CD14-positive monocyte (primary cell): ENCODE data around the gene SUSD4. TPM values are rescaled to one million over a fixed set of nuclear protein-coding genes. Genes with fewer than 3 reads are reported as not detected.

Experiments
- DNase-seq, 3 donors: peaks; one replicate each; pipeline ENCODE4 v3.0.0-alpha.2; 2011 to 2022
- H2AFZ ChIP-seq: 2 replicates; pipeline ENCODE4 v1.6.0; 2012; ENCODE audit warnings: mild to moderate bottlenecking, low read depth, low read length, inconsistent platforms; ENCODE audit not compliant: insufficient read depth, poor library complexity, severe bottlenecking
- H3K27ac ChIP-seq, 2 donors: 1 replicate in 1 of 2; 2 replicates in 1 of 2; pipeline ENCODE4 v1.5.1; 2012 to 2013; ENCODE audit warnings: low read length in 2 of 2, control low read depth in 1 of 2, inconsistent platforms in 1 of 2, low read depth in 1 of 2, mild to moderate bottlenecking in 1 of 2
- H3K27me3 ChIP-seq, 2 donors: one replicate each; pipeline versions ENCODE4 v1.6.0 to v1.6.1; 2011 to 2013; ENCODE audit warnings: low read length in 2 of 2; ENCODE audit not compliant: control insufficient read depth in 2 of 2, insufficient read depth in 2 of 2
- H3K36me3 ChIP-seq, 2 donors: replicated peaks in 1 of 2; 1 replicate in 1 of 2; 2 replicates in 1 of 2; pipeline versions ENCODE4 v1.5.1 to v1.6.1; 2012 to 2013; ENCODE audit warnings: low read length in 2 of 2, control low read depth in 1 of 2, inconsistent platforms in 1 of 2, mild to moderate bottlenecking in 1 of 2; ENCODE audit not compliant: insufficient read depth in 2 of 2, control insufficient read depth in 1 of 2
- H3K4me1 ChIP-seq, 2 donors: 1 replicate in 1 of 2; 2 replicates in 1 of 2; pipeline versions ENCODE4 v1.5.1 to v1.6.1; 2012 to 2013; ENCODE audit warnings: low read length in 2 of 2, control low read depth in 1 of 2, inconsistent platforms in 1 of 2, mild to moderate bottlenecking in 1 of 2, moderate library complexity in 1 of 2; ENCODE audit not compliant: insufficient read depth in 2 of 2, control insufficient read depth in 1 of 2
- H3K4me2 ChIP-seq: replicated peaks from 2 replicates; pipeline ENCODE3; 2012; ENCODE audit warnings: low read length, moderate library complexity, mild to moderate bottlenecking; ENCODE audit not compliant: poor library complexity, severe bottlenecking; ENCODE audit errors: extremely low read depth
- H3K4me3 ChIP-seq, 3 experiments: fragments of 200-600 bp in 1 of 3; sonication (generic) in 1 of 3; replicated peaks in 1 of 3; 1 replicate in 2 of 3; 2 replicates in 1 of 3; pipeline ENCODE4 v1.5.1; 2011 to 2013; ENCODE audit warnings: low read length in 3 of 3, mild to moderate bottlenecking in 3 of 3, control low read depth in 2 of 3, low read depth in 2 of 3, inconsistent platforms in 1 of 3, moderate library complexity in 1 of 3
- H3K79me2 ChIP-seq: 2 replicates; pipeline ENCODE4 v1.6.0; 2012; ENCODE audit warnings: mild to moderate bottlenecking, control low read depth, inconsistent platforms, low read length, moderate library complexity; ENCODE audit not compliant: insufficient read depth
- H3K9ac ChIP-seq: 2 replicates; pipeline ENCODE4 v1.6.0; 2017; ENCODE audit warnings: low read length, mild to moderate bottlenecking; ENCODE audit not compliant: insufficient read depth, poor library complexity, severe bottlenecking
- H3K9me3 ChIP-seq, 2 donors: replicated peaks in 1 of 2; 1 replicate in 1 of 2; 2 replicates in 1 of 2; pipeline versions ENCODE4 v1.5.1 to v1.6.1; 2012 to 2013; ENCODE audit warnings: low read length in 2 of 2, control low read depth in 1 of 2; ENCODE audit not compliant: control insufficient read depth in 1 of 2, insufficient read depth in 1 of 2
- H4K20me1 ChIP-seq: 2 replicates; pipeline ENCODE4 v1.6.0; 2012; ENCODE audit warnings: mild to moderate bottlenecking, low read length, control low read depth, moderate library complexity; ENCODE audit not compliant: insufficient read depth
- H3K27ac Mint-ChIP-seq, 7 donors: one replicate each; pipeline ENCODE4 v1.8.0; 2020; ENCODE audit warnings: mild to moderate bottlenecking in 7 of 7, mixed read lengths in 7 of 7, moderate library complexity in 6 of 7, inconsistent platforms in 2 of 7
- H3K27me3 Mint-ChIP-seq, 3 donors: one replicate each; pipeline ENCODE4 v1.8.0; 2021 to 2022; ENCODE audit warnings: low read depth in 3 of 3, mild to moderate bottlenecking in 3 of 3, mixed read lengths in 3 of 3, moderate library complexity in 3 of 3, inconsistent platforms in 1 of 3
- H3K36me3 Mint-ChIP-seq, 2 donors: one replicate each; pipeline ENCODE4 v1.8.0; 2020; ENCODE audit warnings: mixed read lengths in 2 of 2, inconsistent platforms in 1 of 2, mild to moderate bottlenecking in 1 of 2
- H3K4me1 Mint-ChIP-seq: one replicate; pipeline ENCODE4 v1.8.0; 2020; ENCODE audit warnings: mild to moderate bottlenecking, mixed read lengths
- H3K4me3 Mint-ChIP-seq, 2 donors: one replicate each; pipeline ENCODE4 v1.8.0; 2020; ENCODE audit warnings: mild to moderate bottlenecking in 2 of 2, mixed read lengths in 2 of 2, moderate library complexity in 1 of 2
- H3K9me3 Mint-ChIP-seq, 7 donors: one replicate each; pipeline ENCODE4 v1.8.0; 2020 to 2022; ENCODE audit warnings: mixed read lengths in 7 of 7, mild to moderate bottlenecking in 6 of 7, moderate library complexity in 6 of 7, inconsistent platforms in 2 of 7
- CTCF ChIP-seq: fragments of 200-600 bp; IDR thresholded peaks from one replicate; pipeline ENCODE4 v1.8.0; 2022; ENCODE audit warnings: antibody characterized with exemption, mild to moderate bottlenecking
- WGBS: methylation state at CpG from one replicate; pipeline ENCODE4 v1.1.5; 2013; ENCODE audit warnings: missing lambda C conversion rate; ENCODE audit not compliant: insufficient coverage; 5-methylcytosine and 5-hydroxymethylcytosine counted together
- intact Hi-C, 2 donors: fragments of 100-400 bp; cut with micrococcal nuclease; formaldehyde crosslinking; loops; one replicate each; pipeline versions ENCODE4 v1.15.0 to v1.15.1; 2023
- polyA plus RNA-seq, 3 donors: library from polyadenylated mRNA; depleted of rRNA in 1 of 3; unstranded in 2 of 3; stranded (reverse) in 1 of 3; fragments of 300-500 nt in 2 of 3; fragments of >200 nt in 1 of 3; fragmentation: Illumina TruSeq in 2 of 3; gene quantifications; 1 replicate in 2 of 3; 2 replicates in 1 of 3; pipeline ENCODE4 v1.2.3, GENCODE V29; 2012 to 2021

Gene SUSD4
- polyA plus RNA-seq, 3 donors, result 0.34 to 0.92 (median 0.50) TPM

GRCh38 chr1:223234170-223234514, 129.8 kb downstream of the SUSD4 start:
- no peak overlapping the region for H3K4me3 ChIP-seq
- no peak for DNase-seq
- intact Hi-C loops, result no loop called here
- H3K4me1 ChIP-seq, result no peaks in the 10 kb centered on the region
- no peak overlapping the region for H3K9ac ChIP-seq
- H3K36me3 Mint-ChIP-seq, result no peaks in the 10 kb centered on the region
- no peak for TF ChIP-seq CTCF
- H3K27ac ChIP-seq, result no peak overlapping the region
- H3K4me2 ChIP-seq, result no peak overlapping the region
- no peaks in the 10 kb centered on the region for H3K79me2 ChIP-seq
- no CpG with 5 or more reads among the region's 1 CpG for WGBS
- H3K36me3 ChIP-seq, result no peaks in the 10 kb centered on the region
- H3K9me3 Mint-ChIP-seq, result peaks cover 0 to 10% (median 3%) of the 10 kb centered on the region in 7 donors
- peaks cover 2 to 10% (median 4%) of the 10 kb centered on the region in 3 donors for H3K27me3 Mint-ChIP-seq
- no peaks in the 10 kb centered on the region for H4K20me1 ChIP-seq
- H3K4me3 Mint-ChIP-seq, result peak overlapping the region in 1 of 2 donors; percentile 28
- H3K27ac Mint-ChIP-seq, result no peak overlapping the region
- no peaks in the 10 kb centered on the region for H3K27me3 ChIP-seq
- H3K9me3 ChIP-seq, result no peaks in the 10 kb centered on the region
- H2AFZ ChIP-seq, result no peak overlapping the region
- H3K4me1 Mint-ChIP-seq, result no peaks in the 10 kb centered on the region

- peaks cover 2 to 10% (median 4%) of the 10 kb centered on the region in 3 donors for H3K27me3 Mint-ChIP-seq
- no peak for DNase-seq
- H3K9me3 ChIP-seq, result no peaks in the 10 kb centered on the region
- H3K9ac ChIP-seq, result no peak overlapping the region
- no peak for TF ChIP-seq CTCF
- no peaks in the 10 kb centered on the region for H3K36me3 ChIP-seq
- H4K20me1 ChIP-seq, result no peaks in the 10 kb centered on the region
- no peaks in the 10 kb centered on the region for H3K79me2 ChIP-seq
- no peaks in the 10 kb centered on the region for H3K4me1 ChIP-seq
- 69% methylated on average over 8 of the region's 11 CpGs for WGBS
- intact Hi-C loops, result no loop called here
- no peak overlapping the region for H3K4me2 ChIP-seq
- no peaks in the 10 kb centered on the region for H3K36me3 Mint-ChIP-seq
- no peak overlapping the region for H3K4me3 Mint-ChIP-seq
- H3K27ac Mint-ChIP-seq, result no peak overlapping the region
- H3K27ac ChIP-seq, result no peak overlapping the region
- no peak overlapping the region for H2AFZ ChIP-seq
- no peaks in the 10 kb centered on the region for H3K27me3 ChIP-seq
- no peaks in the 10 kb centered on the region for H3K4me1 Mint-ChIP-seq
- H3K4me3 ChIP-seq, result no peak overlapping the region
- peaks cover 0 to 9% (median 3%) of the 10 kb centered on the region in 7 donors for H3K9me3 Mint-ChIP-seq
Measured at GRCh38 chr1:223233410-223234169, 130.4 kb downstream of the SUSD4 start.
